NK-92 (cell line): ENCODE results near the gene FIBCD1.

ENCODE experiments used
- DNase-seq: peaks from one replicate; lab custom pipeline; 2025; ENCODE audit not compliant: unreplicated experiment; lab: John Stamatoyannopoulos, UW

Gene FIBCD1, protein sequence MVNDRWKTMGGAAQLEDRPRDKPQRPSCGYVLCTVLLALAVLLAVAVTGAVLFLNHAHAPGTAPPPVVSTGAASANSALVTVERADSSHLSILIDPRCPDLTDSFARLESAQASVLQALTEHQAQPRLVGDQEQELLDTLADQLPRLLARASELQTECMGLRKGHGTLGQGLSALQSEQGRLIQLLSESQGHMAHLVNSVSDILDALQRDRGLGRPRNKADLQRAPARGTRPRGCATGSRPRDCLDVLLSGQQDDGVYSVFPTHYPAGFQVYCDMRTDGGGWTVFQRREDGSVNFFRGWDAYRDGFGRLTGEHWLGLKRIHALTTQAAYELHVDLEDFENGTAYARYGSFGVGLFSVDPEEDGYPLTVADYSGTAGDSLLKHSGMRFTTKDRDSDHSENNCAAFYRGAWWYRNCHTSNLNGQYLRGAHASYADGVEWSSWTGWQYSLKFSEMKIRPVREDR

GRCh38 chr9:130938652-130939404 is at the start of gene FIBCD1:
FIBCD1 (minus strand) TSS chr9:130939247; CDS start chr9:130938607, 640 bp downstream.
- no peak for DNase-seq

- DNase-seq = no peak
Observed at GRCh38 chr9:130988400-130988747, 49.3 kb upstream of the FIBCD1 start.

- DNase-seq = no peak
Observed at GRCh38 chr9:130987738-130988399, 48.8 kb upstream of the FIBCD1 start.

- DNase-seq = no peak
Observed at GRCh38 chr9:130987054-130987453, 48.0 kb upstream of the FIBCD1 start.

GRCh38 chr9:130986356-130986965 is 47.4 kb upstream of the FIBCD1 start:
- no peak for DNase-seq

DNA sequence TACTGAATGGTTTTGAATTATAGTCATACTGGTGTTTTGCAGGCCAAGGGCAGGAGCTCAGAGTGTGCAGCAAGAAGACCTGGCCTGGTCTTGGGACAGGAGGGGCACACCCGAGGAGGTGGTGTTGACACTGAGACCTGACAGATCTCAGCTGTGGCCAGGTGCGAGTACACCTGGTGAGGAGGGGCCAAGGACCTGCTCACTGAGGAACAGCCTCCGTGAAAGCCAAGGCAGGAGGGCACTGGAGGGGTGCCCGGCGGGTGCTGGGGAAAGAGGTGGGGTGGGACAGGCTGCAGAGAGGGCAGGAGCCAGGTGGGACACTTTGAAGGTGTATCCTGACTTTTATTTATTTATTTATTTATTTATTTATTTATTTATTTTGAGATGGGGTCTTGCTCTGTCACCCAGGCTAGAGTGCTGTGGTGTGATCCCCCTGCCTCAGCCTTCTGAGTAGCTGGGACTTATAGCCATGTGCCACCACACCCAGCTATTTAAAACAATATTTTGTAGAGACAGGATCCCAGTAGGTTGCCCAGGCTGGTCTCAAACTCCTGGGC is 46.6 kb upstream of the FIBCD1 start:
- DNase-seq = no peak

GRCh38 chr9:130985029-130985428 is 46.0 kb upstream of the FIBCD1 start:
- DNase-seq = no peak

DNA sequence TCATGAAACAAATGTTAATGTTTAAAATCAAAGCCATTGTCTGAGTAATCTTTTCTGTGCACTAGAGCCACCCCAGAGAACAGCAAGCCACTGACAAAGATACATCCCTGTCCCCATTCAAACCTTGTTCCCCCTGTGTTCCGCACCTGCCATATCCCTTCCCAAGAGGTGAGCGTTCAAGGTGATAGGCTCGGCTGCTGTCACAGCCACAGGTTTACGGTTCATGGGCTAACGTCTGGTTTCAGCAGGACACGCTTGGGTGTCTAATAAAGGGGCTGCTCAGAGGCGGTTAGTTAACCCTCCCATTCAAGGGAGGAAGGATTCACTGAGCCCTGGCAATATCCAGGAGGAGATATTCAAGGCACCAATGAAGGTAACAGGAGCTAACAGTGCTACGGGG is 45.5 kb upstream of the FIBCD1 start:
- DNase-seq = no peak

DNA sequence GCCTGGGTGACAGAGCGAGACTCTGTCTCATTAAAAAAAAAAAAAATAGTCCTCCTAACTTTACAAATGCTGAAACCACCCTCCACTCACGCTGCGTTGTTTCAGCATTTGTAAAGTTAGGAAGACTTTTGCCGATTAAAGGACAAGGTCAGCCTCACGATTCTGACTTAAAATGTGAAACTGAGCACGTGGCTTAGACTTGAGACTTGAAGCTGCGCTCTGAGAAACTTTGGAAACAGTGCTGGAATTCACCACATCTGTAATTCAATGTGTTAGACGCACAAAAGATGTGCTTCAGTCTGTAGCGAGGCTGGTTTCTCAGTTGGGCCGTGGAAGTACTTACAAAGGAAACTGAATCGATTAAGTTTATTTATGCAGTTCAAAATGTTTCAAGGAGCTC is 44.9 kb upstream of the FIBCD1 start:
- DNase-seq = no peak

DNA sequence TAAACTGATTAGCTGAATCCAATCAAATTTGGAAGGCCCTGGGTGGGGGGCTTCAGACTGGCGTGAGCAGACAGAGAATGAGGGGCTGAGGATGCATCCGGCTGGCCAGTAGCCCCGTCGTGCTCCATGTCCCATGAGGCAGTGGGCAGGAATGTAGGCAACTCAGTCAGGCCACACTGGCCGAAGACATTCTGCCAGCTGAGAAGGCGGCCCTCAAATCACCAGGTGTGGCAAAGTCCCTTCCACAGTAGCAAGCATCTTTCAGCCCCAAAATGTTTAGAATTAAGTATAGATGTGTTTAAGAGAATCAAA is 44.3 kb upstream of the FIBCD1 start:
- no peak for DNase-seq

- DNase-seq = no peak
Observed at GRCh38 chr9:130982636-130983358, 43.8 kb upstream of the FIBCD1 start.

GRCh38 chr9:130981756-130982137 is 42.7 kb upstream of the FIBCD1 start:
- no peak for DNase-seq

GRCh38 chr9:130981002-130981755 is 42.1 kb upstream of the FIBCD1 start:
- no peak for DNase-seq

GRCh38 chr9:130980526-130980925 is 41.5 kb upstream of the FIBCD1 start:
- DNase-seq = no peak

GRCh38 chr9:130979591-130980385 is 40.7 kb upstream of the FIBCD1 start:
- no peak for DNase-seq

DNA sequence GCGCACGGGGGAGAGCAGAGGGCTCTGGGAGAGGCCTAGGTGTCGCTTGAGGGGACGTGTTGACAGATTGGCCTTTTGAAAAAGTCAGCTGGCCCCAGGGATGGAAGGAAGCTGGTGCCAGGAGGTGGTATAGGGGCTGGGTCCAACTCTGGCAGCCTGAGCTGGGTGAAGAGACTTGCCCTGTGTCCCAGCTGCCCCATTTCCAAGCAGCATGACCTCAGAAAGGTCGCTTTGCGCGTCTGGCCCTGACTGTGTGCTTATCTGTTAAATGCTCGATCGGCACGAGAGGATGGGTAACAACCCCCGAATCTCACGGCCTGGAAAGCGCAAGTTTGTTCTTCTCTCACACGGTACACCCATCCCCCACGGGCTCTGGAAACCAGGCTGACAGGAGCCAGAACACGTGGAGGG is 38.8 kb upstream of the FIBCD1 start:
- DNase-seq = no peak

DNA sequence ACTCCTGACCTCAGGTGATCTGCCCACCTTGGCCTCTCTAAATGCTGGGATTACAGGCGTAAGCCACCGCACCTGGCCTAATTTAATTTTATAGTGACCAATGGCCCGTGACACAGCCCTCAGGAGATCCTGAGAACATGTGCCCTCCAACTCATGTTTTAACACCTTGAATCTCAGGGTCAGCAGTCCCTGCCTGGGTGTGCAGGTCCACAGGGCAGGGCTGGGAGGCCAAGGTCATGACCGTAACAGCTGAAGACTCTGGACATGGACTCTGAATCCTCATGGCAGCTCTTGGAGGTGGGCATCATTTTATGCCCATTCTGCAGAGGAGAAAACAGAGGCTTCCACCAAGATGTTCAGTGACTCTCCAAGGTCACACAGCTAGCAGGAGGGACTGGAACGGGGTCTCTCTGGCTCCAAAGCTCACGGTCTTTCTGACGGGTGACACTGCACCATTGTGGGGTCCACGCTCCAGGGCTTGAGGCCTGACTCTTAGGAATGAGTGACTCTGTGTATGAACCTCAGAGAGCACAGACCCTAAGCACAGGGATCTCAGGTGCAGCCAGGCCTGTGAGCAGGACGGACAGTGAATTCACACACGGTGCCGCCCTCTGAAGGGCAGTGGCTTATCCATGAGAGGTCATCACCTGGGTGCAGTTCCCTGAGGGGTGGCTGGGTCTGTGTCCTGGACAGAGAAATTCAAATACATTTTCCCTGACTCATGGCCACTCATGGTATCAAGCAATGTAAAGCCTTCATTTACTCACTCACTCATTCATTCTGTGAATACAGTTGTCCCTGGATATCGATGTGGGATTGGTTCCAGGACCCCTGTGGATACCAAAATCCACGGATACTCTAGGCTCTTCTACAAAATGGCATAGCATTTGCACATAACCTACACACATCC is 37.1 kb upstream of the FIBCD1 start:
- no peak for DNase-seq

GRCh38 chr9:130975156-130975555 is 36.1 kb upstream of the FIBCD1 start:
- no peak for DNase-seq
